GM23248 (cell line): ENCODE data around the gene DENND5A.

Experiments used
- EZH2 ChIP-seq: fragments of 200-600 bp; sonication (generic); IDR thresholded peaks from 2 replicates; pipeline ENCODE4 v1.6.1; 2018; ENCODE audit warnings: antibody characterized with exemption, mild to moderate bottlenecking; ENCODE audit not compliant: insufficient read depth, poor library complexity, severe bottlenecking
- EZH2phosphoT487 ChIP-seq: fragments of 200-600 bp; sonication (generic); IDR thresholded peaks from 2 replicates; pipeline ENCODE4 v1.6.1; 2018; ENCODE audit warnings: antibody characterized with exemption, moderate library complexity, mild to moderate bottlenecking, low read depth; ENCODE audit not compliant: insufficient read depth

DNA sequence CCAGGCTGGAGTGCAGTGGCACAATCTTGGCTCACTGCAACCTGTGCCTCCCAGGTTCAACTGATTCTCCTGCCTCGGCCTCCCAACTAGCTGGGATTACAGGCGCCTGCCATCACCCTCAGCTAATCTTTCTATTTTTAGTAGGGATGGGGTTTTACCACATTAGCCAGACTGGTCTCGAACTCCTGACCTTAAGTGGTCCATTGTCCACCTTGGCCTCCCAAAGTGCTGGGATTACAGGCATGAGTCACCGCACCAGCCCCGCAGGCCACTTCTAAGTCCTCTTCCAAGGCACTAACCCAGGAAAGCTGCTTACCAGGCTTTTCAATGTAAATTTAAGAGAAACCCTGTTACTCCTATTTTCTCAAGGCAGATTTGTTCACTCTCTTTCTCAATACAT, 50.4 kb downstream of the DENND5A start:
- TF ChIP-seq EZH2: no peak
- TF ChIP-seq EZH2phosphoT487: no peak
